Uterus (tissue), 4 donors: ENCODE data around the gene ETF1. TPM values are rescaled to one million over a fixed set of nuclear protein-coding genes. Genes with fewer than 3 reads are reported as not detected.

Experiments
- DNase-seq, 2 donors: peaks; one replicate each; pipeline ENCODE4 v3.0.0-alpha.2; 2019 to 2020
- H3K27ac ChIP-seq, 2 donors: fragments of 200-600 bp; sonication (generic); 1 replicate in 1 of 2; 2 replicates in 1 of 2; pipeline ENCODE4 v1.5.1; 2016 to 2018
- H3K27me3 ChIP-seq, 2 donors: fragments of 200-600 bp; sonication (generic); one replicate each; pipeline ENCODE4 v1.5.1; 2018 to 2019; ENCODE audit warnings: control low read depth in 1 of 2
- H3K36me3 ChIP-seq, 2 donors: fragments of 200-600 bp; sonication (generic); one replicate each; pipeline ENCODE4 v1.5.1; 2019; ENCODE audit warnings: control low read depth in 1 of 2
- H3K4me1 ChIP-seq, 2 donors: fragments of 200-600 bp; sonication (generic); one replicate each; pipeline ENCODE4 v1.5.1; 2018 to 2019; ENCODE audit warnings: control low read depth in 1 of 2
- H3K4me3 ChIP-seq, 2 donors: fragments of 200-600 bp; sonication (generic); 1 replicate in 1 of 2; 2 replicates in 1 of 2; pipeline ENCODE4 v1.5.1; 2018 to 2019; ENCODE audit warnings: mild to moderate bottlenecking in 1 of 2
- H3K9me3 ChIP-seq, 2 donors: fragments of 200-600 bp; sonication (generic); one replicate each; pipeline ENCODE4 v1.5.1; 2019; ENCODE audit warnings: control low read depth in 1 of 2
- CTCF ChIP-seq, 4 experiments: fragments of 200-600 bp in 2 of 4; fragments of 450-650 bp in 2 of 4; sonication (generic) in 2 of 4; IDR thresholded peaks; one replicate each; pipeline ENCODE4 v1.5.1; 2016 to 2019; ENCODE audit warnings: antibody characterized with exemption in 4 of 4, mild to moderate bottlenecking in 2 of 4, moderate library complexity in 1 of 4
- POLR2A ChIP-seq, 2 donors: fragments of 450-650 bp; IDR thresholded peaks; one replicate each; pipeline ENCODE4 v1.6.1; 2016; ENCODE audit warnings: antibody characterized with exemption in 2 of 2, mild to moderate bottlenecking in 1 of 2, moderate library complexity in 1 of 2
- intact Hi-C: fragments of 100-400 bp; cut with DNase I; formaldehyde crosslinking; loops from one replicate; pipeline ENCODE4 v1.15.1; 2023; ENCODE audit warnings: low total_unique reads
- total RNA-seq, 4 donors: library from RNA; depleted of rRNA in 3 of 4; stranded (reverse); fragments of >200 nt in 3 of 4; gene quantifications; one replicate each; pipeline versions ENCODE4 v1.1.0 to v1.2.4, GENCODE V29; 2014 to 2023
- donor health status: DM: yes; HTN: yes; CAD: no.

Gene ETF1
- total RNA-seq, 4 donors from 2014 or later, result 40.9 to 129 (median 87.8) TPM

GRCh38 chr5:138491669-138492559 is 51.1 kb downstream of the ETF1 start:
- H3K27me3 ChIP-seq, result no peaks in the 10 kb centered on the region
- TF ChIP-seq CTCF (IDR thresholded peaks at IDR 0.05), result peak in 2 of 4 experiments; percentile 9 to 19
- TF ChIP-seq POLR2A (IDR thresholded peaks at IDR 0.05), result peak in 1 of 2 donors; percentile 56
- H3K9me3 ChIP-seq, result no peaks in the 10 kb centered on the region
- DNase-seq, result peak; percentile 90 to 93
- intact Hi-C loops, result no loop called here
- H3K4me1 ChIP-seq, result peaks cover 0 to 5% of the 10 kb centered on the region in 2 donors
- H3K27ac ChIP-seq, result peak overlapping the region; percentile 70 to 77
- no peaks in the 10 kb centered on the region for H3K36me3 ChIP-seq
- H3K4me3 ChIP-seq, result peak overlapping the region; percentile 41 to 61

- H3K36me3 ChIP-seq, result no peaks in the 10 kb centered on the region
- H3K4me3 ChIP-seq, result peak overlapping the region; percentile 37 to 61
- H3K27ac ChIP-seq, result peak overlapping the region in 1 of 2 donors; percentile 36
- no peaks in the 10 kb centered on the region for H3K27me3 ChIP-seq
- H3K4me1 ChIP-seq, result peaks cover 0 to 5% of the 10 kb centered on the region in 2 donors
- H3K9me3 ChIP-seq, result no peaks in the 10 kb centered on the region
- DNase-seq, result peak in 1 of 2 donors; percentile 24
- TF ChIP-seq CTCF (IDR thresholded peaks at IDR 0.05) (no peak), POLR2A (IDR thresholded peaks at IDR 0.05) (no peak)
- intact Hi-C loops, result no loop called here
Observed at GRCh38 chr5:138491284-138491648, 51.8 kb downstream of the ETF1 start.

GRCh38 chr5:138490648-138491283 is 52.3 kb downstream of the ETF1 start:
- no peaks in the 10 kb centered on the region for H3K36me3 ChIP-seq
- H3K4me3 ChIP-seq, result no peak overlapping the region
- DNase-seq, result no peak
- H3K27ac ChIP-seq, result no peak overlapping the region
- peaks cover 0 to 5% of the 10 kb centered on the region in 2 donors for H3K4me1 ChIP-seq
- H3K27me3 ChIP-seq, result no peaks in the 10 kb centered on the region
- TF ChIP-seq POLR2A (IDR thresholded peaks at IDR 0.05), result no peak
- TF ChIP-seq CTCF (IDR thresholded peaks at IDR 0.05), result no peak
- intact Hi-C loops, result no loop called here
- no peaks in the 10 kb centered on the region for H3K9me3 ChIP-seq

- H3K4me1 ChIP-seq, result peaks cover 0 to 5% of the 10 kb centered on the region in 2 donors
Observed at GRCh38 chr5:138489683-138490061, 53.4 kb downstream of the ETF1 start.

More at GRCh38 chr5:138489683-138490061, 53.4 kb downstream of the ETF1 start:
- intact Hi-C loops, result no loop called here
- Histone ChIP-seq H3K27me3 (no peaks in the 10 kb centered on the region), H3K36me3 (no peaks in the 10 kb centered on the region), H3K9me3 (no peaks in the 10 kb centered on the region), H3K4me3 (no peak overlapping the region), H3K27ac (no peak overlapping the region)
- TF ChIP-seq CTCF (IDR thresholded peaks at IDR 0.05), result no peak
- TF ChIP-seq POLR2A (IDR thresholded peaks at IDR 0.05), result no peak
- DNase-seq, result peak; percentile 27 to 55
